Spinal cord (tissue), 10 donors: Measurements from ENCODE around the gene PEMT. TPM values are rescaled to one million over a fixed set of nuclear protein-coding genes. Genes with fewer than 3 reads are reported as not detected.
A peak's percentile ranks its signal among the peaks of the same experiment; 100 is the strongest.

ENCODE experiments used
- DNase-seq, 6 donors: peaks; one replicate each; pipeline versions ENCODE4 v3.0.0 to v3.0.0-alpha.2; 2013 to 2015; ENCODE audit warnings: low spot score in 6 of 6, low read depth in 4 of 6
- H3K27ac ChIP-seq: one replicate; pipeline ENCODE4 v1.5.1; 2013; ENCODE audit warnings: low read depth, low read length, control low read depth
- H3K27me3 ChIP-seq: one replicate; pipeline ENCODE4 v1.6.1; 2013; ENCODE audit warnings: low read length; ENCODE audit not compliant: control insufficient read depth, insufficient read depth
- H3K36me3 ChIP-seq: one replicate; pipeline ENCODE4 v1.6.1; 2013; ENCODE audit warnings: low read length; ENCODE audit not compliant: control insufficient read depth, insufficient read depth
- H3K4me1 ChIP-seq: one replicate; pipeline ENCODE4 v1.6.1; 2013; ENCODE audit warnings: low read length; ENCODE audit not compliant: control insufficient read depth, insufficient read depth
- H3K4me3 ChIP-seq: one replicate; pipeline ENCODE4 v1.5.1; 2013; ENCODE audit warnings: low read depth, low read length, control low read depth
- H3K9me3 ChIP-seq: one replicate; pipeline ENCODE4 v1.6.1; 2013; ENCODE audit warnings: low read length; ENCODE audit not compliant: control insufficient read depth, insufficient read depth
- WGBS: methylation state at CpG from one replicate; pipeline ENCODE4 v1.1.5; 2013; ENCODE audit warnings: missing lambda C conversion rate; ENCODE audit not compliant: insufficient coverage; 5-methylcytosine and 5-hydroxymethylcytosine counted together
- polyA plus RNA-seq, 2 donors: library from polyadenylated mRNA; unstranded; fragments of 120-200 nt; gene quantifications; one replicate each; pipeline ENCODE4 v1.2.1, GENCODE V29; 2013; ENCODE audit not compliant: insufficient read length in 2 of 2
- total RNA-seq, 2 donors: library from RNA; depleted of rRNA in 1 of 2; stranded (reverse); fragments of 120-200 nt in 1 of 2; fragments of >200 nt in 1 of 2; gene quantifications; one replicate each; pipeline versions ENCODE4 v1.2.3 to v1.2.4, GENCODE V29; 2013 to 2014
- donor health status: healthy.

Gene PEMT
- total and polyA plus RNA-seq, 4 donors, result 28.5 to 48.3 (median 43.9) TPM

- Histone ChIP-seq H3K4me1 (peaks cover 30% of the 10 kb centered on the region), H3K9me3 (no peaks in the 10 kb centered on the region), H3K4me3 (peak overlapping the region; percentile 91), H3K27me3 (no peaks in the 10 kb centered on the region), H3K27ac (peak overlapping the region; percentile 94), H3K36me3 (peaks cover 4% of the 10 kb centered on the region)
- DNase-seq, result peak in 1 of 6 donors; percentile 14
- 44% methylated on average over 11 of the region's 11 CpGs for WGBS
Measured at GRCh38 chr17:17590141-17590751, 1.3 kb downstream of the PEMT start.

GRCh38 chr17:17587614-17588337 is 3.7 kb downstream of the PEMT start:
- H3K4me3 ChIP-seq, result no peak overlapping the region
- H3K27ac ChIP-seq, result no peak overlapping the region
- H3K9me3 ChIP-seq, result no peaks in the 10 kb centered on the region
- no peak for DNase-seq
- WGBS, result 86% methylated on average over 4 of the region's 10 CpGs
- peaks cover 24% of the 10 kb centered on the region for H3K4me1 ChIP-seq
- no peaks in the 10 kb centered on the region for H3K27me3 ChIP-seq
- peaks cover 4% of the 10 kb centered on the region for H3K36me3 ChIP-seq

- Histone ChIP-seq H3K27ac (no peak overlapping the region), H3K27me3 (no peaks in the 10 kb centered on the region), H3K4me3 (no peak overlapping the region), H3K9me3 (no peaks in the 10 kb centered on the region), H3K36me3 (peaks cover 10% of the 10 kb centered on the region), H3K4me1 (peaks cover 3% of the 10 kb centered on the region)
- WGBS, result 87% methylated on average over 5 of the region's 6 CpGs
- DNase-seq, result no peak
Measured at GRCh38 chr17:17582372-17582771, 9.1 kb downstream of the PEMT start.

- H3K4me1 ChIP-seq, result peaks cover 3% of the 10 kb centered on the region
- DNase-seq, result no peak
- no peak overlapping the region for H3K4me3 ChIP-seq
- WGBS, result 100% methylated on average over 2 of the region's 6 CpGs
- peaks cover 19% of the 10 kb centered on the region for H3K36me3 ChIP-seq
- H3K9me3 ChIP-seq, result no peaks in the 10 kb centered on the region
- H3K27me3 ChIP-seq, result no peaks in the 10 kb centered on the region
- no peak overlapping the region for H3K27ac ChIP-seq
Measured at GRCh38 chr17:17581509-17581908, 10.0 kb downstream of the PEMT start.

GRCh38 chr17:17580662-17581470 is 10.6 kb downstream of the PEMT start:
- no peak for DNase-seq
- 69% methylated on average over 6 of the region's 8 CpGs for WGBS
- Histone ChIP-seq H3K36me3 (peaks cover 25% of the 10 kb centered on the region), H3K4me1 (peaks cover 3% of the 10 kb centered on the region), H3K9me3 (no peaks in the 10 kb centered on the region), H3K27ac (no peak overlapping the region), H3K27me3 (no peaks in the 10 kb centered on the region), H3K4me3 (no peak overlapping the region)

GRCh38 chr17:17579691-17580090 is 11.8 kb downstream of the PEMT start:
- Histone ChIP-seq H3K27ac (no peak overlapping the region), H3K9me3 (no peaks in the 10 kb centered on the region), H3K4me1 (peaks cover 3% of the 10 kb centered on the region), H3K4me3 (no peak overlapping the region), H3K27me3 (no peaks in the 10 kb centered on the region), H3K36me3 (peaks cover 37% of the 10 kb centered on the region)
- WGBS, result 85% methylated on average over 8 of the region's 8 CpGs
- DNase-seq, result no peak

- H3K27ac ChIP-seq, result no peak overlapping the region
- 91% methylated on average over 8 of the region's 17 CpGs for WGBS
- H3K4me1 ChIP-seq, result peaks cover 3% of the 10 kb centered on the region
- no peaks in the 10 kb centered on the region for H3K9me3 ChIP-seq
- H3K36me3 ChIP-seq, result peaks cover 46% of the 10 kb centered on the region
- no peak overlapping the region for H3K4me3 ChIP-seq
- no peaks in the 10 kb centered on the region for H3K27me3 ChIP-seq
- no peak for DNase-seq
Measured at GRCh38 chr17:17577373-17577772, 14.1 kb downstream of the PEMT start.

GRCh38 chr17:17576772-17577234 is 14.7 kb downstream of the PEMT start:
- H3K9me3 ChIP-seq, result no peaks in the 10 kb centered on the region
- no peak overlapping the region for H3K4me3 ChIP-seq
- WGBS, result 87% methylated on average over 10 of the region's 13 CpGs
- H3K4me1 ChIP-seq, result no peaks in the 10 kb centered on the region
- no peak for DNase-seq
- peaks cover 50% of the 10 kb centered on the region for H3K36me3 ChIP-seq
- no peak overlapping the region for H3K27ac ChIP-seq
- no peaks in the 10 kb centered on the region for H3K27me3 ChIP-seq

- Histone ChIP-seq H3K36me3 (peaks cover 57% of the 10 kb centered on the region), H3K27me3 (no peaks in the 10 kb centered on the region), H3K4me3 (no peak overlapping the region), H3K9me3 (no peaks in the 10 kb centered on the region), H3K4me1 (peaks cover 8% of the 10 kb centered on the region), H3K27ac (no peak overlapping the region)
- DNase-seq, result no peak
- 76% methylated on average over 11 of the region's 16 CpGs for WGBS
Measured at GRCh38 chr17:17575360-17576251, 15.9 kb downstream of the PEMT start.
